HG02571 (cell line): ENCODE results near the gene MME.

Experiments
- ATAC-seq: cut with Tn5 transposase; IDR thresholded peaks from one replicate; pipeline ENCODE4 v1.9.1; 2021; ENCODE audit warnings: mild to moderate bottlenecking, moderate library complexity; ENCODE audit not compliant: unreplicated experiment

Gene MME

DNA sequence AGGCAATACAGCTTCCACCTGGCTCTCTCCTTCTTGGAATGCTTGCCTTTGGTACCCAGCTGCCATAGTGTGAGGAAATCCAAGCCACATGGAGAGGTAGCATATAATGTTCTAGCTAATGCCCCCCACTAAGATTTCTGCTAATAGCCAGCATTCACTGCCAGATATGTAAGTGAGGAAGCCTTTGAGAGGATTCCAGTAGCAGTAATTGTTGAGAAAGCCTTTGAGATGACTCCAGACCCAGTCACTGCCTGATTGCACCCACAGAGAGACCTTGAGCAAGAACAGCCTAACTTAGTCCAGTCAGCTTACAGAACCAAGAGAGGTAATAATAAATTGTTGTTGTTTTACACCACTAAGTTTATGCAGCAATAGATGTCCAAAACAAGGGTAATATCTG, 150.3 kb downstream of the MME start:
- ATAC-seq, result no peak

DNA sequence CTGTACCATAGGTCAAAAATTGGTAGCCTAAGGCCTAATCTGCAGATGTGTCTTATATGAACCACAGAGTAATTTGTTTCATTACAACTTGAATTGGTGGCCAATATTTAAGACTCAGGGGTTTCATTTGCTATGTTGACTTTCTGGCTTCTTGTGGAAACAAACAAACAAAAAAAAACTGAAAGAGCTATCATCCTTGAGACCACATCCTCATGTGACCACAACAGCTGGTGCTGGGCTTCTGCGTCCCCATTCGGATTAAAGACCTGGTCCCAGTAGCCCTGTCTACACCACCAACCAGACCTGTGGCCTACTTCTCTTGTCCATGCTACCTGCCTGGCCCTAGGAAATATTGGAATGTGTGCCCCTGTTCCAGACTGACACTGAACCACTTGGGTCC, 151.7 kb downstream of the MME start:
- no peak for ATAC-seq

DNA sequence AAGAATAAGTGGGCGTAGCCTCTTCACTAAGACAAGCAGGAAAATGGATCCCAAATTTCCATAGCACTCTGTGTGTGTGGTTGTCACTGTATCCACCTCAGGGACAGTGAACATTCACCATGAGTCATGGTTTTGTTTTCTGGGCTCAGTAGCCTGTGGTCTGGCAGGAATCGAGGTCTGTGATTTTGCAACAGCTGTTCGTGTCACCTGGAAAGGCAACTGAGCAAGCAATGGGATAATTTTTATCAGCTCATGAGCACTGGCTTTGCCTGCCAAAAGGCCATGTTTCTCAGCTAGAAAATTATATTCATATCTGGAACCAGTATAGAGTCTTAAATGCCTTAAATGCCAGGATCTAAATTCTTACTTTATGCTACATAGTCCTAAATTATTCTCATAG, 152.5 kb downstream of the MME start:
- no peak for ATAC-seq

DNA sequence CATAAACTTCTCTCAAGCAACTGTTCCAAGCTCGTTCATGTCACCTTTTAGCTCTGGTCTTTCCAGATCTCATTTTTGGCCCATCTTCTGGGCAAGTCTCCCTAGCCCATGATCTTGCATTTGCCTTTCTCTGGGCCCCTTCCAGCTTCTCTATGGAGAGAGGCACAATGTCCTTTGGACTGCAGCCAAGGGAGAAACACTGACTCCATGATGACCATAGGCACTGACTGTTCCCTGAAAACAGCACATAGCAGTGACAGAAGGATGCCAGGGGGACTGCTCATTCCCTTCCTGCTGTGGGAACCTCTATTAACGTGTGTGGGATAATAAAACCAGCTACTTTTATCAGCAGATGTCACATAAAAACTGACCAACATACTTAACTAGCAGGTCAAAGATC, 153.1 kb downstream of the MME start:
- ATAC-seq, result no peak
